Stimulated activated CD4-positive, alpha-beta T cell treated with anti-CD3 and anti-CD28 coated beads, Interleukin-1b, Interleukin-23, amount 100 ng/mL, for 4 hours (primary cell): ENCODE results near the gene OR2K2.
"Not testable (repeated sequence)": the region's sequence is repeated elsewhere in the genome, so short reads cannot be mapped to it uniquely, and the experiment has no call there.

Experiments
- DNase-seq, 2 donors: peaks; one replicate each; pipeline ENCODE4 v3.0.0-alpha.2; 2020; ENCODE audit warnings: low read depth in 2 of 2

OR2K2 gene

GRCh38 chr9:111330124-111330523 lies at the start of gene OR2K2:
TSS of gene OR2K2 (minus strand) at chr9:111330224. CDS start at chr9:111328433, 1,791 bp downstream.
- DNase-seq = no peak

- DNase-seq = no peak
Measured at GRCh38 chr9:111375817-111376564, 46.0 kb upstream of the OR2K2 start.

GRCh38 chr9:111375062-111375461 lies 45.0 kb upstream of the OR2K2 start:
- no peak for DNase-seq

GRCh38 chr9:111372297-111372696 lies 42.3 kb upstream of the OR2K2 start:
- no peak for DNase-seq

GRCh38 chr9:111366978-111367377 lies 37.0 kb upstream of the OR2K2 start:
- no peak for DNase-seq

- no peak for DNase-seq
Measured at GRCh38 chr9:111362526-111362925, 32.5 kb upstream of the OR2K2 start.

- DNase-seq = no peak
Measured at GRCh38 chr9:111360881-111361280, 30.9 kb upstream of the OR2K2 start.

- no peak for DNase-seq
Measured at GRCh38 chr9:111356481-111357244, 26.6 kb upstream of the OR2K2 start.

- DNase-seq = no peak
Measured at GRCh38 chr9:111352545-111352944, 22.5 kb upstream of the OR2K2 start.

- no peak for DNase-seq
Measured at GRCh38 chr9:111350556-111350955, 20.5 kb upstream of the OR2K2 start.

GRCh38 chr9:111349766-111350165 lies 19.7 kb upstream of the OR2K2 start:
- no peak for DNase-seq

- DNase-seq = no peak
Measured at GRCh38 chr9:111348821-111349271, 18.8 kb upstream of the OR2K2 start.

- not testable (repeated sequence) for DNase-seq
Measured at GRCh38 chr9:111334318-111334863, 4.4 kb upstream of the OR2K2 start.

- DNase-seq = no peak
Measured at GRCh38 chr9:111320631-111321030, 9.4 kb downstream of the OR2K2 start.

GRCh38 chr9:111316796-111317195 lies 13.2 kb downstream of the OR2K2 start:
- no peak for DNase-seq

- DNase-seq = no peak
Measured at GRCh38 chr9:111305914-111306313, 24.1 kb downstream of the OR2K2 start.

- DNase-seq = not testable (repeated sequence)
Measured at GRCh38 chr9:111304000-111304399, 26.0 kb downstream of the OR2K2 start.

- no peak for DNase-seq
Measured at GRCh38 chr9:111301195-111301594, 28.8 kb downstream of the OR2K2 start.

GRCh38 chr9:111300140-111300735 lies 29.8 kb downstream of the OR2K2 start:
- no peak for DNase-seq

GRCh38 chr9:111299599-111299966 lies 30.4 kb downstream of the OR2K2 start:
- not testable (repeated sequence) for DNase-seq

GRCh38 chr9:111298731-111299598 lies 31.1 kb downstream of the OR2K2 start:
- DNase-seq = no peak
